Smooth muscle cell (in vitro differentiated cells): ENCODE results near the gene ZNF91. TPM values are rescaled to one million over a fixed set of nuclear protein-coding genes. Genes with fewer than 3 reads are reported as not detected.
A peak's percentile ranks its signal among the peaks of the same experiment; 100 is the strongest.

ENCODE experiments used
- DNase-seq: peaks from one replicate; lab custom pipeline; 2025; ENCODE audit not compliant: unreplicated experiment; lab: John Stamatoyannopoulos, UW
- H2AFZ ChIP-seq: fragments of 200-600 bp; sonication (generic); 2 replicates; pipeline ENCODE4 v1.6.0; 2016; ENCODE audit warnings: antibody characterized with exemption, low read depth, mild to moderate bottlenecking
- H3F3A ChIP-seq: fragments of 200-600 bp; sonication (generic); 2 replicates; pipeline ENCODE4 v1.6.0; 2017; ENCODE audit warnings: antibody characterized with exemption, low read depth
- H3K27ac ChIP-seq: fragments of 200-600 bp; sonication (generic); 2 replicates; pipeline ENCODE4 v1.5.1; 2016; ENCODE audit warnings: low read depth, mild to moderate bottlenecking
- H3K27me3 ChIP-seq: fragments of 200-600 bp; sonication (generic); 2 replicates; pipeline ENCODE4 v1.6.1; 2016; ENCODE audit warnings: low read depth, mild to moderate bottlenecking
- H3K36me3 ChIP-seq: fragments of 200-600 bp; sonication (generic); 2 replicates; pipeline ENCODE4 v1.5.1; 2016; ENCODE audit warnings: low read depth
- H3K4me1 ChIP-seq: fragments of 200-600 bp; sonication (generic); 2 replicates; pipeline ENCODE4 v1.5.1; 2016; ENCODE audit warnings: low read depth
- H3K4me2 ChIP-seq: fragments of 200-600 bp; sonication (generic); 2 replicates; pipeline ENCODE4 v1.6.0; 2016; ENCODE audit warnings: mild to moderate bottlenecking
- H3K4me3 ChIP-seq: fragments of 200-600 bp; sonication (generic); 2 replicates; pipeline ENCODE4 v1.5.1; 2016; ENCODE audit warnings: mild to moderate bottlenecking
- H3K79me2 ChIP-seq: fragments of 200-600 bp; sonication (generic); 2 replicates; pipeline ENCODE4 v1.6.0; 2016; ENCODE audit warnings: low read depth, mild to moderate bottlenecking
- H3K9ac ChIP-seq: fragments of 200-600 bp; sonication (generic); 2 replicates; pipeline ENCODE4 v1.6.0; 2016; ENCODE audit warnings: low read depth
- H3K9me3 ChIP-seq: fragments of 200-600 bp; sonication (generic); replicated peaks from 2 replicates; pipeline ENCODE4 v1.5.1; 2016; ENCODE audit warnings: low read depth
- H4K20me1 ChIP-seq: fragments of 200-600 bp; sonication (generic); 2 replicates; pipeline ENCODE4 v1.6.0; 2016; ENCODE audit warnings: low read depth
- whole genome bisulfite sequencing: methylation state at CpG from one replicate; pipeline ENCODE4 v1.1.7; 2016; ENCODE audit warnings: low lambda C conversion rate; 5-methylcytosine and 5-hydroxymethylcytosine counted together
- polyA plus RNA-seq: library from polyadenylated mRNA; unstranded; fragments of >200 nt; fragmentation: Nextera tagmentation; extraction: Ambion mirVana; gene quantifications from 2 replicates; pipeline ENCODE4 v1.2.1, GENCODE V29; 2016
- total RNA-seq: library from RNA; depleted of rRNA; stranded (reverse); fragments of >200 nt; gene quantifications from 2 replicates; pipeline ENCODE4 v1.2.3, GENCODE V29; 2014
- TF ChIP-seq, protein P1 (sequence below): fragments of 200-600 bp; sonication (generic); IDR thresholded peaks from 2 replicates; pipeline ENCODE4 v1.5.1; 2017; ENCODE audit warnings: borderline replicate concordance, mild to moderate bottlenecking, antibody characterized with exemption; ENCODE audit not compliant: insufficient read depth, poor library complexity, severe bottlenecking

Gene ZNF91
- total and polyA plus RNA-seq, 2 experiments from 2014 or later: 11.5 to 41.5 TPM

DNA sequence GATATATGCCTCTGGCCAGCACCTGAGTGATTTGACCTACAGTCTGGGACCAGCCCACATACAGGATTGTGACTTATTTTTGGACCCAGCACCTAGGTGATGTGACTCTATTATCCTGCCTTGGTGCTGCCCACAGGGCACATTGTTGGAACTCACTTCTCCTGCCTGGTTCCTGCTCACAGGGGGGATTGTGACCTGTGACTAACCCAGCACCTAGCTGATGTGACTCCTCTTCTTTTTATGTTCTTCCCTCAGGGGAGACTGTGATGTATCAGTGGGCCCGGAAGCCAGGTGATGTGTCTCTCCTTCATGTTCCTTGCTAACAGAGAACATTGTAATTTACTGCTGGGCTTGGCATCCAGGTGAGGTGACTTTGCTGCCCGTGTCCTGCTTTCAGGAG lies 82.1 kb downstream of the ZNF91 start:
- Histone ChIP-seq H3K27ac (peak overlapping the region; percentile 42), H3K79me2 (no peaks in the 10 kb centered on the region), H3K9ac (no peak overlapping the region), H3K27me3 (no peaks in the 10 kb centered on the region), H3K4me2 (no peak overlapping the region), H4K20me1 (no peaks in the 10 kb centered on the region), H3K36me3 (no peaks in the 10 kb centered on the region), H3K4me3 (no peak overlapping the region), H3K9me3 (no peaks in the 10 kb centered on the region), H2AFZ (no peak overlapping the region), H3K4me1 (no peaks in the 10 kb centered on the region), H3F3A (no peaks in the 10 kb centered on the region)
- 85% methylated on average over 2 of the region's 2 CpGs for whole genome bisulfite sequencing
- TF ChIP-seq, protein P1, sequence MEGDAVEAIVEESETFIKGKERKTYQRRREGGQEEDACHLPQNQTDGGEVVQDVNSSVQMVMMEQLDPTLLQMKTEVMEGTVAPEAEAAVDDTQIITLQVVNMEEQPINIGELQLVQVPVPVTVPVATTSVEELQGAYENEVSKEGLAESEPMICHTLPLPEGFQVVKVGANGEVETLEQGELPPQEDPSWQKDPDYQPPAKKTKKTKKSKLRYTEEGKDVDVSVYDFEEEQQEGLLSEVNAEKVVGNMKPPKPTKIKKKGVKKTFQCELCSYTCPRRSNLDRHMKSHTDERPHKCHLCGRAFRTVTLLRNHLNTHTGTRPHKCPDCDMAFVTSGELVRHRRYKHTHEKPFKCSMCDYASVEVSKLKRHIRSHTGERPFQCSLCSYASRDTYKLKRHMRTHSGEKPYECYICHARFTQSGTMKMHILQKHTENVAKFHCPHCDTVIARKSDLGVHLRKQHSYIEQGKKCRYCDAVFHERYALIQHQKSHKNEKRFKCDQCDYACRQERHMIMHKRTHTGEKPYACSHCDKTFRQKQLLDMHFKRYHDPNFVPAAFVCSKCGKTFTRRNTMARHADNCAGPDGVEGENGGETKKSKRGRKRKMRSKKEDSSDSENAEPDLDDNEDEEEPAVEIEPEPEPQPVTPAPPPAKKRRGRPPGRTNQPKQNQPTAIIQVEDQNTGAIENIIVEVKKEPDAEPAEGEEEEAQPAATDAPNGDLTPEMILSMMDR: no peak
- DNase-seq: no peak

DNA sequence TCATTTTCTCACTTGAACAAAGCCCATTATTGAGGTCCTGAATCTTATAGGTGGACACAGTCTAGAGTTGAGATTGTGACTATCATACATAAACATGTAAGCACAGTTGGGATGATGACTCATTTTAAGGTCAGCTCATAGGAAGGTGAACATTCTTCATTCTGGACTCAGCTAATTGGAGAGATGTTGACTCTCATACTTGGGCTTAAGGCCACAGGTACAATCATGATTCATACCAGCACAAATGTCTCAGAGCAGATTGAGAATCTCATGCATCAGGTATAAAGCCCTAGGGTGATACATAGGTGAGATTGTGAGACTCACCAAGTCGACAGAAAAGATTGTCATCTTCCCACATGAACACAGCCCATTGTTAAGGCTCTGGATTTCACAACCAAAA lies 82.8 kb downstream of the ZNF91 start:
- Histone ChIP-seq H3F3A (no peaks in the 10 kb centered on the region), H3K79me2 (no peaks in the 10 kb centered on the region), H3K9me3 (no peaks in the 10 kb centered on the region), H3K36me3 (no peaks in the 10 kb centered on the region), H4K20me1 (no peaks in the 10 kb centered on the region), H3K4me3 (no peak overlapping the region), H3K4me1 (no peaks in the 10 kb centered on the region), H3K27me3 (no peaks in the 10 kb centered on the region), H3K9ac (no peak overlapping the region), H2AFZ (no peak overlapping the region), H3K27ac (peak overlapping the region; percentile 42), H3K4me2 (no peak overlapping the region)
- 45% methylated on average over 1 of the region's 1 CpG for WGBS
- TF ChIP-seq, protein P1: no peak
- no peak for DNase-seq

DNA sequence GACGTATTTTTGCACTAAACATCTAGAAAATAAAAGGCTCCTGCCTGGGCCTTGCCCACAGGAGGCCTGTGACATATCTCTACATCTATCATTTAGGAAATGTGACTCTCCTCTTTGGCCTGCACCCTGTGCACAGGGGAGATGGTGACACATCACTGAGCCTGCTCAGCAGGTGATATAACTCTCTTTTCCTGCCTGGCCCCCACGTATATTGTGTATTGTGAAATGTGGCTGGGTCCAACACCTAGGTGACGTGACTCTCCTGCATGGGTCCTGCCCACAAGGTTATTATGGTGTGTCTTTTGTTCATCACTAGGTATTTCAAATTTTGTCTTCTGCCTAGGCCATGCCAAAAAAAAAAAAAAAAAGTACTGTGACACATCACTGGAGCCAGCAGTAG lies 83.7 kb downstream of the ZNF91 start:
- Histone ChIP-seq H3K36me3 (no peaks in the 10 kb centered on the region), H3K4me1 (no peaks in the 10 kb centered on the region), H2AFZ (no peak overlapping the region), H3K27ac (peak overlapping the region; percentile 18), H3K27me3 (no peaks in the 10 kb centered on the region), H3K79me2 (no peaks in the 10 kb centered on the region), H3K4me2 (no peak overlapping the region), H4K20me1 (no peaks in the 10 kb centered on the region), H3K4me3 (no peak overlapping the region), H3K9ac (no peak overlapping the region), H3K9me3 (no peaks in the 10 kb centered on the region), H3F3A (no peaks in the 10 kb centered on the region)
- 65% methylated on average over 3 of the region's 3 CpGs for WGBS
- TF ChIP-seq, protein P1: no peak
- DNase-seq: no peak

DNA sequence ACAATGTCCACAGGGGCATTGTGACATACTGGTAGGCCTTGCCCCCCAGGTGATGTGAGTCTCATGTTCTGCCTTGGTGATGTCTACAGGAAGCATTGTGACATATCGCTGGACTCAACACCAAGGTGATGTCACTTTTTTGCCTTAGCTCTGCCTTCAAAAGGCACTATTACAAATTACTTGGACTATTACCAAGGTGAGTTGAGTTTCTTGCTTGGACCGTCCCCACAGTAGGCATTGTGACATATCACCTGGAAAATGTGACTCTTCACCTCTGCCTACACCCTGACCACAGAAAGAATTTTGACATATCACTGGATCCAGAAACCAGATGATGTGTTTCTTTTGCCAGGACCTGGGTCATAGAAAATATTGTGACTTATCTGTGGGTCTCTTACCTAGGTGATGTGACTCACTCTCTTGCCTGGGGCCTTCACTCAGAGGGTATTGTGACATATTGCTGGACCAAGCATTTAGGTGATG lies 84.5 kb downstream of the ZNF91 start:
- 90% methylated on average over 2 of the region's 2 CpGs for WGBS
- TF ChIP-seq, protein P1: no peak
- H3K36me3 ChIP-seq: no peaks in the 10 kb centered on the region

More for the DNA sequence above, 84.5 kb downstream of the ZNF91 start:
- H3K27me3 ChIP-seq: no peaks in the 10 kb centered on the region
- no peaks in the 10 kb centered on the region for H3K79me2 ChIP-seq
- H3K4me1 ChIP-seq: no peaks in the 10 kb centered on the region
- no peaks in the 10 kb centered on the region for H3F3A ChIP-seq
- no peak overlapping the region for H3K4me2 ChIP-seq
- DNase-seq: no peak
- H3K4me3 ChIP-seq: no peak overlapping the region
- H3K9ac ChIP-seq: no peak overlapping the region
- no peak overlapping the region for H2AFZ ChIP-seq
- H3K27ac ChIP-seq: no peak overlapping the region
- no peaks in the 10 kb centered on the region for H3K9me3 ChIP-seq
- no peaks in the 10 kb centered on the region for H4K20me1 ChIP-seq
